SW480 (cell line): ENCODE measurements around the gene CTIF.

Source experiments
- DNase-seq: peaks from one replicate; pipeline ENCODE4 v3.0.0-alpha.2; 2016; ENCODE audit warnings: low spot score

The CTIF gene

DNA sequence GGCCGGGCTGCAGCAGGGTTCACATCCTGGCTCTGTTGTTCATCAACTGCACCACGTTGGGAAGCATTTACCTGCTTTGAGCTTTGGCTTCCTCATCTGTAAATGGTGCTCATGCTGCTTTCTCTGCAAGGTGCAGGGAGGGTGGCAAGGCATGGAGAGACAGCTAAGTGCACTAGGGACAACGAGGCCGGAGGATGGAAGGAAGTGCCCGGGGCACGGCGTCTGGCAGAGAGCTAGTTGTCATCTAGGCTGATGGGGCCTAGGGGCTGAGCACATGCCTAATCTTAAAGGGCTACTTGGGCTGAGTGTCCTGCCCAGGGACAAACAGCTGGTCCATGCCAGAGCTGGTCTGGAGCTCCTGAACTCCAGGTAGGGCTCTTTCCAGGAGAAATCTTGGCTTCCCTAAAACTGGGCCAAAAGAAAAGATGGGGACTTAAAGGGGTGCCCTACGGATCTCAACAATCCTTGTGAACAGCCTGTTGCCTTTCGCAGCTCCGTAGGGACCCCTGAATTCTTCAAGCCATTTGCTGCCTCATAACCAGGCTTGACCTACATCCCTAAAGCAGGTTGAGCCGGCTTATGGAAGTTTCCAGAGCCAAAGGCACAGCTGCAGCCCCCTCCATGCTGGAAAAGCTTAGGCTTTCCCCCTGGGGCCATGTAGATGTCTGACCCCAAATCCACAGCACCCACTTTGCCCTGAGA lies 281.1 kb downstream of the CTIF start:
- no peak for DNase-seq

DNA sequence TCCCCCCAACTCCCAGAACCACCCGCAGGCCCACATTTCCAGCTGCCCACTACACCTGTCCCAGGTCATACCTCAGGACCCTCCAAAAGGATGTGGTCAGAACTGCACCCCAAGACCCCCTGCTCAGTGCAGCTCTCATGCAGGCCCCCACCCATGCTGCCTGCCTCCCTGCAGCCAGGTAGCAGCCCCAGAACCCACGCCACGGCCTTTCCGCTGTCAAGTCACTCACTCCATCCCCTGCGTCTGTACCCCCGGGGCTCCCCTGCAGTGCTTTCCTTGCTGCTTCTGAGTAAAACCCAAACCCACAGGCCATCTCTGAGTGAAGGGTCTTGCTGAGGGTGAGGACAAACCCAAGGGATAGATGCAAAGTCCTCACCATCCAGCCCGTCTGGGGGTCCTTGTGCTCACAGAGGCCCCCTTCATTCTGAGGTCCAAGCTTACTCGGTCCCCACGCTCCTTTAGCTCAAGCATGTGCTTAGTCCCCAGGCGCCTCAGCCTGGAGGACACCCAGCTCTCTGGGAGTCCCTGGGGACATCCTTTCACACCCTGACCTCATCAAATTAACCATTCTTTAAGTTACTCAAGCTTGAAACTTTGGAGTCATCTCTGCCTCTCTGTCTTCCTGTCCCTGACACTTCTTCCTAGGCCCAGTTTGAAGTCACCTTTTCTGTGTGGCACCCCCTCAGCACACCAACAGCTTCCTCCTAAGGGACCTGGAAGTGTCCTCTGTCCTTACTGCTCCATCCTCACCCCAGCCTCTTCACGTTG lies 281.8 kb downstream of the CTIF start:
- DNase-seq: no peak

DNA sequence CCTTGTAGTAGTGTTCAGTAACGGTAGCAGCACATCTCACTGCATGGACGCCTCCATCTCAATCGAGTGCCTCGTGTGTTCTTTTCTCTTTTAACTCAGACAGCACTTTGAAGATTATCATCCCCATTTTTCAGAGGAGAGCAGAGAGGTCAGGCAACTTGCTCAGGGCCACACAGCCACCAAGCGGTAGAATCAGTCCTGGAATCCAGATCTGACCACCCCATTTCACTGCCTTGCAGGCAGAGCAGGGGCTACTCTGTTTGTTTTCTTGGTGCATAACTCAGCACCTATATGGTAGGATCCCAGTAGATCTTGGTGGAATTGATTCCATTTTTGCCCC lies 282.4 kb downstream of the CTIF start:
- DNase-seq: no peak

DNA sequence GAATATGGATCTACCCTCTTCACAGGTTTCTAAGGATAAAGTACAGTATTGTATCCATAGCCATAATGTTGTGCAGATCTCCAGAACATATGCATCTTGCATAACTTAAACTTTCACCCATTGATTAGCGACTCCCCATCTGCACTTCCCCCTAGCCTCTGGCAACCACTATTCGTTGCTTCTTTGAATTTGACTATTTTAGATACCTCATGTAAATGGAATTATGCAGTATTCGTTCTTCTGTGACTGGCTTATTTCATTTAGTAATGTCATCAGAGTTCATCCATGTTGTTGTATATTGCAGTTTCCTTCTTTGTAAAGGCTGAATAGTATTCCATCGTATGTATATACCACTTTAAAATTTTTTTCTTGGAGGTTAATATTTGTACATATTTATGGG lies 283.0 kb downstream of the CTIF start:
- no peak for DNase-seq

DNA sequence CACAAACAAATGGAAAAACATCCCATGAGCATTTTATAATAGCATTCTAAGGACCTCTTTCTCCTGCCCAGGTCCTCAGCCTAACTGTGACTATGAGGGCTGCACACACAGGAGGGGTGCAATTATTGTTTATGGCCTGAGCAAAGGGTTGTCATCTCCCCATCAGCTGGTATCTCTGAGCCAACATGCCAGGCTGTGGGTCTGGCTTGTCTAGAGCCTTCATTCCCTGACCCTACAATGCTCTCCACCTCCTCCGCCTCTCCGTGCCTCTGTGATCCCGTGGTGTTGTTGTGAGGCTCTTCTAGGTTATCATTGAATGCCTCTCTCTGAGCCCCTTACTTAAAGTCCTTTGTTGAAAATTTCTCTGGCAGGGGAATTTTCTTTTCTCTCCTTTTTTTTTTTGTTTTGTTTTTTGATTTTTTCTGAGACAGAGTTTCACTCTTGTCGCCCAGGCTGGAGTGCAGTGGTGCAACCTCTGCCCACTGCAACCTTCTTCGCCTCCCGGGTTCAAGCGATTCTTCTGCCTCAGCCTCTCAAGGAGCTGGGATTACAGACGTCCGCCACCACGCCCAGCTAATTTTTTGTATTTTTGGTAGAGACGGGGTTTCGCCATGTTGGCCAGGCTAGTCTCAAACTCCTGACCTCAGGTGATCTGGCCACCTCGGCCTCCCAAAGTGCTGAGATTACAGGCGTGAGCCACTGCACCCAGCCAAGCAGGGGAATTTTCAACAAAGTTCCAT lies 285.6 kb downstream of the CTIF start:
- no peak for DNase-seq

DNA sequence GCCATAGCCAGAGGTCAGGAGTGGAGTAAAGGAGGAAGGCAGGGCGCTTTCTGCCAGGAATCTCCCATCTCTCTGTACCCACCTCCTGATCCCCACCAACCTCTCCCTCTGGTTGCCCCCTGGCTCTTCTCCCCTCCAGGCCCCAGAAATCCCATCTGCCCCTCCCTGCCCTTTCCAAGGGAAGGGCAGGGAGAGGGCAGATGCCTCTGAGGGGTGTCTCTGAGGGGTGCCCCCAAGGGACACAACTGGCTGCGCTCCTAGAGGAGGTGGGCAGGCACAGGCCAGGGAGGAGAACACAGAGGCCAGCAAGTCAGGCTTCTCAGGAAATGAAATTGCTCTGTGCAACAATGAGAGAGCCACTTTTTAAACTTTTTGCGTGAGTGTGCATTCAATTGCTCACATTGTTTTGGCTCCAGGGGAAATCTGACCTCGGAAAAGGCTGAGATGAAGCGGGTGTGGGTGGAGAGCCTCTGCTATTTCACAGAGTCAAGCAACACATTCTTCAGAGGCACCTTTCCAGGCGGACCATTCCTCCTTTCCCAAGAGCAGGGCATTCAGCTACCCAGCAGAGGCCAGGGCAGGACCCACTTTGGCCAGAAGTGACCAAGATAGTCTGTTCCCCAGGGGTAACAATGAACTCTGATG lies 286.4 kb downstream of the CTIF start:
- no peak for DNase-seq

DNA sequence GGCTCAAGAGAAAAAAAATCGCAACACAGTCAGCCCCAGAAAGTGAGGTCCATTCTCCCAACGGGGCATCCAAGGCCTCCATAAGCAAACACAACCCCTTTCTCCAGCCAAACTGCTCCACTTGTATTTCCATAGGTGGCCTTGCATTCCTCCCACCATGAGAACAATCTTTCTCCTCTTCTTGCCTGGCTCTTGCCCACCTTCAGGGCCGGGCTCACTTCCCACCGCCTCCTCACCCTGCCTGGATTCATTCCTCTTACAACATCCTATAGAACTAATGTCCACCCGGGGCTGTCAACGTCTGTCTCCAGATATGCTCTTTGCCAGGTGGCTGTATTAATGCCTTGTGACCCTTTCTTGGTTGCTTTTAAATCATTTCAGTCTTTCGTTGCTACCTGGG lies 287.4 kb downstream of the CTIF start:
- no peak for DNase-seq

DNA sequence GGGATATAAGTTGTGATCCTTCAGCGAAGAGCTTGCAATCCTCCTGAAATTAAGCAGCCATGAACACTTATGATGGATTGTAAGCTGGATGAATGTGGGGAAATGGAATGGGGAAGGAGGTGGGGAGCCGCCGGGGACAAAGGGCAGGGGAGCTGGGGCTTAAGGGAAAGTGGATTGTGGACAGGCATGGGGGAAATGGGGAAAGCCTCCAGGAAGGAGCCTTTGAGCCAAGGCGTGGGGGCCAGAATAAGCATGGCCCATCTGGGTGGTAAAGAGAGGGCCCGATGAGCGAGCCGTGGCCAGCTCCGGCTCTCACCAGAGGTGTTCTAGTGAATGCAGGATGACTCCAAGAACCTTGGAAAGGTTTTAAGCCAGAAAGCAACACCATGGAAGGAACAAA lies 288.0 kb downstream of the CTIF start:
- no peak for DNase-seq

DNA sequence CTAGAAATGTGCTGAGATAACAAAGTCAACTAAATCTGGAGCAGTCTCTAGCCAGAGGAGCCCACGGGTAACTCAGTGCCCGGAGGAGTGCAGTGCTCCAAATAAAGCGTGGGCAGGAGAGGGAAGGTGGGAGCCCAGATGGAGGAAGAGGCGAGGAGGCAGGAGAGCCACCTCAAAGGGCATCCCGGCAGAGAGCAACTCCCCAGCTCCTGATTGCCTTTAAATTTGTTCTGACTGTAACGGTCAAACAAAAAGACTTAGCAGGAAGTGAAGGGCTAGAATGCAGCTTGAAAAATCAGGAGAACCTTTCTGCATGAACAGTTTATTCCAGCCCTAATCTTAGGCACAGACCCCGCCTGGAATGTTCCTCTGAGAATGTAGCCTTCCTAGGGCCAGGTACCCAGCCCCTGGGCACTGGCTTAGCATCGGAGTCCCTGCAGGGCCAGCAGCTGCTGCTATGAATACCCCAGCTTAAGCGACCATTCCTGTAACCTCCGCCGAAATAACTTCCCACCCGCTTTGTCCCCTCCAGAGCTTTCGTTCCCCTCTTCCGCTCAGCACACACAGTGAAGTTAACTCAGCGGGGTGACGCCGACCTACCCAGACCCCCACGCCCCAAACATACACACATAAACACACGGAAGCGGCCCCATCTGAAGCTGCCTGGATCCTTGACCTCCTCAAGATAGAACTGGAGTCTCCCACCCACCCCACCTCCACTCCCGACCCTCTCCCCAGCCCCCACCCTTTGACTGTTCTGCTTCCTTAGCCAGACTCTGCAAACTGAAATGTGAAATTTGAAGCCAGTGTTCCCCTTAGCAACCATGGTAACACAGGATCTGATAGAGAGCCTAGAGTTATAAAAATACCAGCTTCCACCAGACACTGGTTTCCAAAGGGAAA lies 288.7 kb downstream of the CTIF start:
- no peak for DNase-seq

DNA sequence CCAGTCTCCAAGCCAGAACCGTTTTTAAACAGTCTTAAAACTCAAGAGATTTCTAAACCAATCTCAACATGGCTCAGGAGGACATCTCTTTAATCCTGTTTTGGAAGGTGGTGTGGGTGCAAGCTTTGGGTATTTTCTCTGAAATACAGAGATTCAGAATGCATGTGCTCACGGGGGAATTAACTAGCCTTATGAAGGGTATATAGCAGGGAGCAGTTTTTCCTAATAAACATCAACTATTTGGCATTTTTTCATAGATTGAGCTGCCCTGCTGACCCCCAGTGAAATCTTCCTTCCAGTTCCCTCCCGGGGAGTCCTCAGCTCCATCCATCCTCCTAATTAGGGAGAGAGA lies 289.3 kb downstream of the CTIF start:
- DNase-seq: no peak

DNA sequence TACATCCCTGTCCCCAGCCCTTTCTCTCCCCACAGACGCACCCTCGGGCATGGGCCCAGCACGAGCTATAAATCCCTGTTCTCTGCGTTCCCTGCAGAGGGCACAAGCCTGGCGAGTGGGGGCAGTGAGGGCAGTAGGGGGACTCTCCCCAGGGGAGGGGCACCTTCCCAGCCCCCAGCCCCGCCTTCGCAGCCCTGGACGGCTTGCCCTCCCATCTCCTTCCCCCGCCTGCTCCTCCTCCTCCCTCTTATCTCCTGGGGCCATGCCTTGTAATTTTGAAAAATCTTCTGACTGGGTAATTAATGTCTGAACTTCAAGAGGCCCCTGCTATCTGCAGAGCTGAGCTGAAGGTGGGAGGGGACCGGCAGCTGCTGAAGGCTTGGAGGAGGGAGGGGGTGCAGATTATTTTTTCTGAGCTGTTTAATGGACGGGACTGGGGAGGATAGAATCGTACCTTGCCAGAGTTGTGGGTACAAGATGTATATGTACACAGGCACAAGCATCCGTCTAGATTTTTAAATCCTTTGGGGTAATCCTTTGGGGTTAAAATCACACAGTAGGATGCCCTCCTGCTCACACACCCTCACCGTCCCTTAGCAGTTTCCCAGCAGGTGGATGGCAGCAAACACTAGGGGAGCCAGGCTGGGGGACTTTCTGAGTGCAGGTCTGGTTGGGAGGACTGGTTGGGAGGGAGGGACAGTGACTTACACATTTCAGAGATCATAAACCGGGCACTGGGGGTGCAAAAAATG lies 290.0 kb downstream of the CTIF start:
- DNase-seq: no peak

DNA sequence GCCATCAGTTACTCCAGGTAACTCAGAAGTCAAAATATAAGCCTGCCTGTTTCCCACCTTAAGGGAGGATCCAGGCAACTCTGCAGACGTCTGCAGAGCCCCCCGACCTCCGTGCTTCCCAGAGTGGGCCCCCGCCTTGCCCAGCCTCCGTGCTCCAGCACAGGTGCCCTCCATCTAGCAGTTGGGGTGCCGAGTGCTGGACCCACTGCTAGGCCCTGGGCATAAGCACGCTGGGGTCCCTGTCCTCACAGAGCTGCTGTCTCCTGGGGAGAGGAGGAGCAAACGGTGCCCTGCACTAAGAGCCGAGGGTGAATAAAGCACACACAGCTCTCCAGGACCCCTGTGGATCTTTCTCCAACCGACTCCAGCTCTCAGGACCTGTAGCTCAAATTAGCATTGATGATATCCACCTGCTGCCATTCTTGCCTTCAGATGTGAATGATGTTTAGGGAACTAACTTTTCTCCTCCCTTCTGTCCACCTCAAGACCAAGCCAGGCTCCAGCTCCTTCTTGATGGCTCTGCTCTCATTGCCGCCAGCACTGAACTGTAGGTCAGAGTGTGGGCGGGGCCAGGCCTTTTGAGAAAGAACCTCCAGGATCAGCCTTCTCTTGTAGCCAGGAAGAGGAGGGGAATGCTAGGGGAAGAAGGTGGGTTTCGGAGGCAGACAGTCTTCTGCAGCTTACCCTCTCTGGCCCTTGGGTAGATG lies 290.8 kb downstream of the CTIF start:
- DNase-seq: no peak

DNA sequence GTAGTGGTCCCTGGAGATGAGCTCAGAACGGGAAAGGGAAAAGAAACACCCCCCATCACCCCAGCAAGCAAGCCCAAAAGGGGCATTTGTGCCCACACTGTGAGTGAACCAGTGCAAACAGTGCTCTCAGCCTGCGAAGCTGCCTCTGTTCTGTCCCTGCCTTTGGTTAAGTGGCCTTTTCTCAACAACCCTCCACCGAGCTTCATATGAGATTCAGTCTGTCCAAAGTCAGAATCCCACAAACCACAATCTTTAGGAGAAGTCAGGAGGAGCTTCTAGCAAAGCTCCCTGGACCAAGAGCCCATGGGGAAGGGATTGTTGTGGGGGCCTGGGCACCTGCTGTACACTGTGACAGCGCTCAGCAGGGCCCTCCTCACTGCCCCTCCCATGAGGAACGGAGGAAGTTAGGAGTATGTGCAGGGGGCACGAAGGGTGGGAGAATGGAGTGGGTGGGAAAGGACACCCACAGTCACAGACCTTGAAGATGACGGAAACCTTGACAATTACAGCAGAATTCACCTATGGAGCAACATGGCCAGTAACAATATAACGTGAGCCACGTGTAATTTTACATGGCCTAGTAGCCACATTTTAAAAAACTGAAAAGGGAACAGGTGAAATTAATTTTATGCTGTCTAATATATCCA lies 292.4 kb downstream of the CTIF start:
- DNase-seq: no peak

DNA sequence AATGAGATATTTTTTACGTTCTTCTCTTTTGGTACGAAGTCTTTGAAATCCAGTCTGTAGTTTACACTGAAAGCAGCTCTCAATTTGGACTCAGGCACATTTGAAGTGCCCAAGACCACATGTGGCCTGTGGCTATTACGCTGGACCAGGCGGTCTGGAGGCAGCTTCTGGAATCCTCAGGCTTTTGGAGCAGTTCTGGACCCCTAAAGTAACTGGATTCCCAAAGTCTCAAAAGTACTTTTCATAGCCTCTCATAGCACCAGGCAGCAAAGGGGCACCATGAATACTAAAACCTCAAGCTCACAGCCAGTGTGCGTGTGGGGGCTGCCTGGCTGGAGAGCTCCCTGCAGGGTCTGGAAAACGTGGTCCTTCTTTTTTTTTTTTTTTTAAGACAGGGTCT lies 293.0 kb downstream of the CTIF start:
- DNase-seq: no peak

DNA sequence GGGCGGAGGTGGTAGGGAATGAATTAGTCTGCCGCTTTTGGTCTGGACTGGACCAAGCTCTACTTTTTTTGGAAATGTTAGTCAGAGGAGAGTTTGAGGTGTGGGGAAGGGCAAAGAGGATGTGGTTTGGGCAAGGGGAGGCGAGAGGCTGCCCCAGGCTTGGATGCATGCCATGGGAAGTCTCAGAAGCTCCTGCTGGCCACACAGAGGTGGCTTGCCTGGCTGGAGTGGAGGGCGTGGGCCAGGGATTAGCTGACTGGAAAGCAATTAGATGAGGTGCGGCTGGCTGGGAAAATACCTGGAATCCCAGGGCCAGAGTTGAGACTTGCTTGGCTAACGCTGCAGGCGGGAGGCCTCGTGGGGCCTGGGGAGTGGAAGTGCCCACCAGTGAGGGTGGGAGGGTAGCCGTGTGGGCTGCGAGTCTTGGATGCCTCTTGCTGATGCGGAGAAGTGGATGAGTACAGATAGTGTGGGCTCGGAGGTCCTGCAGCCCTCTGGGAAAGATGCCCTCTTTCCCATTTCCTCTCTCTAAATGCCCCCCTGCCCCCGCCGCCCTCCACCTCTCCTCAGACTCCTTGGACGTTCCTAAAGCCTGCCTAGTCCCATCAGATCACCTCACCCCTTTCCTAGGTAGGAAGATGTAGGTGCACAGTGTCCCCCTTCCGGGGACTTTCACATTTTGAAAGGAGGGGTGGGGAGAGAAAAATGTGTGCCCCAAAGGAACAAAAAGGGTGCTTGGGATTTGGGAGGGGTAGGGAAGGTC lies 294.3 kb downstream of the CTIF start:
- peak; percentile 65 for DNase-seq

DNA sequence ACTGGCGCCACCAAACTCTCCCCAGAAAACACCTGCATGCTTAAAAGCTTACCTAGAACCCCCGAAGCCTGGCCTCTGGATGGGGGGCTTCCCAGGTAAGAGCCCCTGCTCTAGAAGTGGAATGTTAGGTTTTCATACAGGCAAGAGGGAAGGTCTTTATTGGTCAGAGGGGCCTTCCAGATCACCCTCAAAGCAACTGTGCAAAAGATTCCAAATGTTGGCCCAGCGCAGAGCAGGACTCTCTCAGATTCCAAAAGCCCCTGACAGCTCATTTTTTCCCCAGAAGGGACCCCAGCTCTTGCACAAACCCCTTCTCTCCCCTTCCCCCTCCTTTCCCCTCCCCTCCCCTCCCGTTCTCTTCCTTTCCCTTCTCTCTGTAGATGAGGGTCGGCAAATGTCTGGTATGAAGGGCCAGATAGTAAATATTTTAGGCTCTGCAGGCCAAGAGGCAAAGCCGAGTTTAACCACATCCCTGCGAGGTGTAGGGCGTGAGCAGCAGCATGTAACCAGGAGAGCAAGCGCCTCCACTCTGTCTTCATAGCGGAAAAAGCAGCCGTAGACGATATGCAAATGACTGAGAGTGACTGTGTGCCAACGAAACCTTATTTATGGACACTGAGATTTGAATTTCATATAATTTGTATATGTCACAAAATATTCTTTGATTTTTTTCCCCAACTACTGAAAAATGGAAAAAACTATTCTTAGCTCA lies 295.0 kb downstream of the CTIF start:
- no peak for DNase-seq

DNA sequence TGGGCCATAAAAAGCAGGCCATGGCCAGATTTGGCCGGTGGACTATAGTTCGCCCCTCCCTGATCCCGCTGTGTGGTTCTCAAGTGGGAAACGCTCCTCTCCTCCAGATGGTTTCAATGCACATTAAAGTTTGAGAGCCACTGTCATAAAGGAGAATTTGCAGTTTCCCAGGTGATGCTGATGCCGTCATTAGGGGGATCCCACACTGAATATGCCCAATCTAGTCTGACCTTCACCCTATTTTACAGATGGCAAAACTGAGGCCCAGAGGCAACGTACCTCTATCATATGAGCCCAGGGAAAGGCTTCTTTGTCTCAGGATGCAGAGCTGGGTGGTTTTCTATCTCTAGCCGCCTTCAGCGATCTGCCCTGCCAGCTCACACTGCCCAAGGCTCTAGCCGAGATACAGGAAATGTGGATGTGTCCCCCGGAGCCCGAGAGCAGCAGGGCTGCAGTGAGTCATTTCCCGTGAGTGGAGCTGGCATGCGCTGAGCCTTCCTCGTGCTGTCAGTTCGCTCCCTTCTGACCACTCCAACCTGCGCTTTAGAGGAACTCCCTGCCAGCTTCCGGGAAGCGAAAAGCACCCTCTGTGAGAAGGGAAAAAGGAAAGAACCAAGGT lies 295.7 kb downstream of the CTIF start:
- DNase-seq: peak; percentile 66

DNA sequence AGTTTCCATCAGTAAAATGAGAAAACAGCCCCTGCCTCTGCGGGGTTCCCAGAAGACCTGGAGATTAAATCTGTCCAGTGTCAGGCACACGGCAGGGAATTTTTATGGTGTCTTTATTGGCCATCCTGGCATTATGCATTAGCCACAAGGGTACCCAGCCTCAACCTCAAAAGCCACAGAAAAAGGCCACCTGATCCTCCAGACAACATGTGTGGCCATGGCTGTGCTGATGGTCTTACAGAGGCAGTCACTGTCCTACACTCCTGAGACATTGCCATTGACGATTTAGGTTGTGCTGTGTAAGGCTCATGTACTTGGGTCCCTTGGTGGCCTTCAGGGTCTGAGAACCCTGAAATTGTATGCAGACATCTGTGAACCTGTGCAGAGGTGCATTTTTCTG lies 296.3 kb downstream of the CTIF start:
- peak; percentile 26 for DNase-seq
